Lower leg skin (tissue), 4 donors: ENCODE results near the gene DOCK10. TPM values are rescaled to one million over a fixed set of nuclear protein-coding genes. Genes with fewer than 3 reads are reported as not detected.

Experiments
- DNase-seq, 2 donors: peaks; one replicate each; pipeline ENCODE4 v3.0.0-alpha.2; 2019; ENCODE audit warnings: low spot score in 2 of 2
- H3K4me3 ChIP-seq: fragments of 200-600 bp; sonication (generic); 2 replicates; pipeline ENCODE4 v1.5.1; 2017; ENCODE audit warnings: mild to moderate bottlenecking, low read depth; ENCODE audit not compliant: poor library complexity, severe bottlenecking
- POLR2A ChIP-seq, 2 donors: fragments of 450-650 bp; IDR thresholded peaks; one replicate each; pipeline ENCODE4 v1.6.1; 2016 to 2017; ENCODE audit warnings: antibody characterized with exemption in 2 of 2, mild to moderate bottlenecking in 1 of 2, moderate library complexity in 1 of 2
- WGBS, 2 donors: methylation state at CpG; one replicate each; pipeline ENCODE4 v1.1.5; 2018; 5-methylcytosine and 5-hydroxymethylcytosine counted together
- intact Hi-C: fragments of 100-400 bp; cut with DNase I; formaldehyde crosslinking; loops from one replicate; pipeline ENCODE4 v1.15.0; 2023; ENCODE audit warnings: low total_unique reads
- total RNA-seq, 4 donors: library from RNA; depleted of rRNA; stranded (reverse); fragments of >200 nt; gene quantifications; one replicate each; pipeline ENCODE4 v1.1.0, GENCODE V29; 2016
- TF ChIP-seq, protein P1 (sequence below), 3 donors: fragments of 450-650 bp; IDR thresholded peaks; one replicate each; pipeline ENCODE4 v1.5.1; 2016; ENCODE audit warnings: antibody characterized with exemption in 3 of 3, mild to moderate bottlenecking in 3 of 3, moderate library complexity in 2 of 3

The DOCK10 gene
- total RNA-seq, 4 donors from 2014 or later, result 6.2 to 16.5 (median 14.0) TPM

DNA sequence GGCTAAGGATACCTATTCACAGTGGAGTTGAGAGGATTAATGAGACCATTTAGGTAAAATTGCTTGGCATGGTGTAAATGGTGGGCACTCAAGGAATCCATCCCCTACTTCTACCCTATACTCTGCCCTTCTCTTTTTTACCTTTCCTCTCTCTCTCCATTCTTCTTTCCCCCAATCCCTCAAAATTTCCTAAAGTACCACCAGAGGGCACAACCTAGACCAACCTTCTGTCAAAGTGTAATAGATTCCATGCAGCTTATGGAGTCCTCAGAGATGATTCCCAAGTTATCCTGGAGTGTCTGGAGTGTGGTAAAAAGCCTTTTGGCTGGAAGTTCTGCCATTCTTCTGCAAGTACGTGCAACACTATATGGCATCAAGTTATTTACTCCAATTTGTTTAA, 293.1 kb downstream of the DOCK10 start:
- no peak overlapping the region for H3K4me3 ChIP-seq
- WGBS, 2 donors, result 74 to 76% methylated on average over 1 of the region's 1 CpG
- no peak for DNase-seq
- TF ChIP-seq, protein P1, sequence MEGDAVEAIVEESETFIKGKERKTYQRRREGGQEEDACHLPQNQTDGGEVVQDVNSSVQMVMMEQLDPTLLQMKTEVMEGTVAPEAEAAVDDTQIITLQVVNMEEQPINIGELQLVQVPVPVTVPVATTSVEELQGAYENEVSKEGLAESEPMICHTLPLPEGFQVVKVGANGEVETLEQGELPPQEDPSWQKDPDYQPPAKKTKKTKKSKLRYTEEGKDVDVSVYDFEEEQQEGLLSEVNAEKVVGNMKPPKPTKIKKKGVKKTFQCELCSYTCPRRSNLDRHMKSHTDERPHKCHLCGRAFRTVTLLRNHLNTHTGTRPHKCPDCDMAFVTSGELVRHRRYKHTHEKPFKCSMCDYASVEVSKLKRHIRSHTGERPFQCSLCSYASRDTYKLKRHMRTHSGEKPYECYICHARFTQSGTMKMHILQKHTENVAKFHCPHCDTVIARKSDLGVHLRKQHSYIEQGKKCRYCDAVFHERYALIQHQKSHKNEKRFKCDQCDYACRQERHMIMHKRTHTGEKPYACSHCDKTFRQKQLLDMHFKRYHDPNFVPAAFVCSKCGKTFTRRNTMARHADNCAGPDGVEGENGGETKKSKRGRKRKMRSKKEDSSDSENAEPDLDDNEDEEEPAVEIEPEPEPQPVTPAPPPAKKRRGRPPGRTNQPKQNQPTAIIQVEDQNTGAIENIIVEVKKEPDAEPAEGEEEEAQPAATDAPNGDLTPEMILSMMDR (IDR thresholded peaks at IDR 0.05), result no peak
- no peak for TF ChIP-seq POLR2A (IDR thresholded peaks at IDR 0.05)
- intact Hi-C loops, result loop anchor here (5.0 kb wide), 1 partner anchor 1883 kb away; no protein-coding TSS in a partner anchor

- no peak overlapping the region for H3K4me3 ChIP-seq
- TF ChIP-seq, protein P1 (IDR thresholded peaks at IDR 0.05), result no peak
- no peak for TF ChIP-seq POLR2A (IDR thresholded peaks at IDR 0.05)
- 88 to 90% methylated on average over 4 of the region's 4 CpGs for WGBS, 2 donors
- no peak for DNase-seq
- intact Hi-C loops, result loop anchor here (5.0 kb wide), 1 partner anchor 1885 kb away; no protein-coding TSS in a partner anchor
These were observed 294.5 kb downstream of the DOCK10 start for GRCh38 chr2:224747765-224748164.

- 100% methylated on average over 1 of the region's 1 CpG for WGBS, 2 donors
- no peak for DNase-seq
- intact Hi-C loops, result no loop called here
- TF ChIP-seq POLR2A (IDR thresholded peaks at IDR 0.05), result no peak
- TF ChIP-seq, protein P1 (IDR thresholded peaks at IDR 0.05), result no peak
- H3K4me3 ChIP-seq, result no peak overlapping the region
These were observed 306.0 kb downstream of the DOCK10 start for GRCh38 chr2:224736227-224736626.

DNA sequence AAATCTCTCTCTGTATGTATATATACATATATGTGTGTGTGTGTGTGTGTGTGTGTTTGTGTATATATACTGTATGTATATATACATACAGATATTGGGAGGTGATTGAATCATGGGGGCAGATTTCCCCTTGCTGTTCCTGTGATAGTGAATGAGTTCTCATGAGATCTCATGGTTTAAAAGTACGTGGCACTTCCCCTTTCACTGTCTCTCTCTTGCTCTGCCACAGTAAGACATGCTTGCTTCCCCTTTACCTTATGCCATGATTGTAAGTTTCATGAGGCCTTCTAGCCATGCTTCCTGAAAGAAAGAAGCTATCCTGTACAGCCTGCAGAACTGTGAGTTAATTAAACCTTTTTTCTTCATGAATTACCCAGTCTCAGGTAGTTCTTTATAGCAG, 307.3 kb downstream of the DOCK10 start:
- intact Hi-C loops, result no loop called here
- no peak overlapping the region for H3K4me3 ChIP-seq
- no peak for DNase-seq
- no peak for TF ChIP-seq POLR2A (IDR thresholded peaks at IDR 0.05)
- TF ChIP-seq, protein P1 (IDR thresholded peaks at IDR 0.05), result no peak
- 81 to 85% methylated on average over 1 of the region's 1 CpG for WGBS, 2 donors

GRCh38 chr2:224731665-224732064, 310.6 kb downstream of the DOCK10 start:
- 68 to 77% methylated on average over 1 of the region's 1 CpG for WGBS, 2 donors

More at GRCh38 chr2:224731665-224732064, 310.6 kb downstream of the DOCK10 start:
- intact Hi-C loops, result no loop called here
- no peak overlapping the region for H3K4me3 ChIP-seq
- no peak for DNase-seq
- TF ChIP-seq, protein P1 (IDR thresholded peaks at IDR 0.05), result no peak
- no peak for TF ChIP-seq POLR2A (IDR thresholded peaks at IDR 0.05)
